Stimulated activated CD8-positive, alpha-beta memory T cell treated with anti-CD3 and anti-CD28 coated beads, Interleukin-2, amount 100 ng/mL, for 1 hour (primary cell): ENCODE results near the gene SKA1.

Experiments used
- DNase-seq, 2 donors: peaks; one replicate each; pipeline ENCODE4 v3.0.0-alpha.2; 2020; ENCODE audit warnings: low read depth in 2 of 2

SKA1 gene

DNA sequence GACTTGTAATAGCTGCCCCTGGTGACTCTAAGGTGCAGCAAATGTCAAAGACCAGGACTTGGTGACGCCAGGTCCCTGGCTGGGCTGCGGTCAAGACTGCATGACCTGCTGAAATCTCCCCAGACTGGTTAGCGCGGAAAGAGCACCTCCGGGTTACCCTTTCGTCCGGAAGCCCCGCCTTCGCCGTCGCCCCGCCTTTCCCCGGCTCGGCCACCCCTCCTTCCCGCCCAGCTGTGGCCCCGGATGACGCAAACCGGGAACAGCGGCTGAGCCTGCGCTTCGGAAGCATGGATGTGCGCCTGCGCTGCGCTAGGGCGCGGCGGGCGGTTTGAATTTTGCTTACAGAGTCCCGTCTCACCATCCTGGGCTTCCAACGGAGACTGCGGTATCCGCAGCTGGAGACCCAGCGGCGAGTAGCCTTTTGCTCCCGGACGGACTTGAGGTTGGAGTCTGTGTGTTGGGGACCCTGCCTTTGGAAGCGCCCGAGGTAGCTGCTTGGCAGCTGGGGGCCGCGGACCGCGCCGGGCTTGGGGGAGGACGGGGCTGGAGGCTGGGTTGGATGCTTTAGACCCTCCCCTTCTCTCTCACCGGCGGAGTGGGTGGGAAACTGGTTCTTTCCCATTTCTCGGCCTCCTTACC, at the start of gene SKA1:
Gene SKA1 (plus strand): TSS at position 294 of the 639 bp plus-strand sequence. CDS start 785 bp downstream, outside the sequence.
- DNase-seq, result peak; percentile 80 to 84

GRCh38 chr18:50327983-50328382, 46.9 kb upstream of the SKA1 start:
- no peak for DNase-seq

DNA sequence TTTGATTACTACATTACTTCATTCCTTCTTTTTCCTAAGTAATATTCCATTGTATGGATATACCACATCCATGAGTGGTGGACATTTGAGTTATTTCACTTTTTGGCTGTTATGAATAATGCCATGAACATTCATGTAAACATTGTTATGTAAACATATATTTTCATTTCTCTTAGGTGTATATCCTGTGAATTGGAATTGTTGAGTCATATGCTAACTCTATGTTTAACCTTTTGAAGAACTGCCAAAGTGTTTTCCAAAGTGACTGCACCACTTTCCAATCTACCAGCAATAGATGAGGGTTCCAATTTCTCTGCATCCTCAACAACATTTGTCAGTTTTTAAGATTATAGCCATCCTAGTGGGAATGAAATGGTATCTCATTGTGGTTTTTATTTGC, 44.7 kb upstream of the SKA1 start:
- no peak for DNase-seq

DNA sequence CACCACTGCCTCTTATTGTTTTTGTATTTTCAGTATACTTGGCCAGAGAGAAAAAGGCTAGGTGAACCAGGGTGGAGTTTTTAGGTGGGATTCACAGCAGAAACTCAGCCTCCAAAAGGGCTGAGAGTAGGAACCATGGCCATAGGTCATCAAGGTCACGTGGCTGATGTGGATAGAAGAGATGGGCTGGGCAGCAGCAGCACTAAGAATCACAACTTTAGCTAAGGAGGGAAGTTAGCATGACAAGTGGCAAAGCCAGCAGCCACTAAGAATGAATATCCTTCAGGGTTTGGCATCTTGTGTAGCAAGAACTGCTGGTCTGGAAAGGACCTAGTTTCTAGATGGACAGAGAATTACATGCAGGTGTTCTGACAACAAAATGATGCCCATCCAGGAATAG, 43.2 kb upstream of the SKA1 start:
- no peak for DNase-seq

DNA sequence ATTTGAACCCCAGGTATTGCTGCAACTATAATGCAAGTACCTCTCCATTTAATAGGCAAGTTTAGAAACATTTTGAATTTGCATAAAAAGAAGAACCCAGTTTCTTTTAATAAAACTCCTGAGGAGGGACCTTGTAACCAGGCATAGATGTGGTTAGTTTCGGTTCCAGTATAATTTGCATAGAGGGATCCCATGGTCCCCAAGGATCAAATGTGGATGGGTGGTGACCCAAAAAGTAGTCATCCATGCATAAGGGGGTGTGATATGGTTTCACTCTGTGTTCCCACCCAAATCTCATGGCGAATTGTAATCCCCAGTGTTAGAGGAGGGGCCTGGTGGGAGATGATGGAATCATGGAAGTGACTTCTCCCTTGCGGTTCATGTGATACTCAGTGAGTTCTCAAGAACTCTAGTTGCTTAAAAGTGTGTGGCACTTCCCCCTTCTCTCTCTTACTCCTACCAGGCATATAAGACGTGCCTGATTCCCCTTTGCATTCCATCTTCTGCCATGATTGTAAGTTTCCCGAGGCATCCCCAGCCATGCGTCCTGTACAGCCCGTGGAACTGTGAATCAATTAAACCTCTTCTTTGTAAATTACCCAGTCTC, 40.2 kb upstream of the SKA1 start:
- no peak for DNase-seq

GRCh38 chr18:50338122-50338521, 36.7 kb upstream of the SKA1 start:
- DNase-seq, result no peak

DNA sequence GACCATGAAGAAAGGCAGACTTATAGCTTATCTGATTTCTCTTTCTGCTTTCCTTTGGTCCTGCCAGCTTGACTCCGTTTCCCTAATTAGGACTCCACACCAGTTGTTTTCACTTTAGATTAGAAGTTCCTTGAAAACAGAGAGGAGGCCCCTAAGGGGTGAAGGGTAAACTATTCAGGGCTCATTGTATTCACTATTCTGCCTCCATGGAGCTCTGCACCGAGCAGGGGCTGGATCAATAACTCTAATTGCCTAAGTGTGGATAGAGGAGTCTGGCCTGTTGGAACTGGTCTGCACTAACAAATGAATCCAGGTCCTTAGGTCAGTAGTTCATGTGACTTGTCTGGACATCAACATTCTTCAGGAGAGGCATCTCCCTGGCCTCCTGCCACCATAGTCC, 36.1 kb upstream of the SKA1 start:
- no peak for DNase-seq

DNA sequence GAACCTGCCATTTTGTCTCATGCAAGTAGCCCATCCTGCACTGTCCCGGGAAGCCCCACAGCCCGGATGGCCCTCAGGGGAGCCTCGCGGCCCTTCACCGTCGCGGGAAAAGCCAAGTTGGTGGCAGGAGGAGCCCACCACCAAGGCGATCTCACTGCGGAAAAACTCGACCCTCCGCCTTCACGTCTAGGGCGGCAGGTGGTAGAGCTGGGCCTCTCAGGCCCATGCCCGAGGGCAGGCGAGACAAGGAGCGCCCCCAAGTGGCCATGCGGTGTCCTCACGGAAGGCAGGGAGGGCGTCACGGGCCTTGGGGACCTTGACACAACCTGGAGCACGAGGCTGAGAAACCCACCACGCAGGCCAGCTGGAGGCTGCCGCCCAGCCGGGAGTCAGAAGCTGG, 34.8 kb upstream of the SKA1 start:
- DNase-seq, result no peak

DNA sequence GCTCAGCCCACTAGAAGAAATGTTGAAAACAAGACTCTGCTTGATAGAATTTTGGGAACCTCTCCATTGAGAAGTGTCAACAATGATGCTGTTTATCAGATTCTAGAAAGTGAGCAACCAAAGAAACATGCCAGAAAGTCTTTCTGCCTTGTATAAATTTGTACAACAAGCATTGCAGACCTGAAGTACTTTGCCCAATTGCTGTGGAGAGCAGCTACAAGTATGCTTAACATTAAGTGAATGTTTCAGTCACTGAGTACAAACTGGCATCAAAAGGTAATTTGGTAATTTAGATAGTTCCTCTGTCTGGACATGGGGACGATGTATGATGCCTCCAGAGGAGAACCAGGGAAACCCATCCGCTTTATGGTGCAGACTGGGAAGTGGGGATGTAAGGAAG, 33.4 kb upstream of the SKA1 start:
- DNase-seq, result no peak

GRCh38 chr18:50350699-50351098, 24.1 kb upstream of the SKA1 start:
- DNase-seq, result no peak

- DNase-seq, result no peak
These were observed 18.6 kb upstream of the SKA1 start for GRCh38 chr18:50356036-50356945.

- DNase-seq, result no peak
These were observed 16.0 kb upstream of the SKA1 start for GRCh38 chr18:50358844-50359243.

DNA sequence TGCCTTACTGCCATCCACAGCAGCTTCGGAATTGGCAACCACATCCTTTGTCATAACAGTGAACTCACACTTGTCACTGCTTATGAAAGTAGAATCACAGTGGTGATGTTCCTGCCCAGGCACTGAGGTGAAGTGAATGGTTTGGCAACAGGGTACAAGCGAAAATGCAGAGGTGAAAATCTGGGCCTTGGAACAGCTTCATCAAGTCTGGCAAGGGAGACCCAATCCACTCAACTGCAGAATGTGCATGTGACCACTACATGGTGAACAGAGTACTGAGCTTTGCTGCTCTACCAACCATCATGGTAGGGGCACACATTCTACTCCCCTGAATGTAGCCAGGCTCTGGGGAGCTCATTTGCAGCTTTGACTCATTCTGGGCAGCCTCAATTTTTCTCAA, 15.0 kb upstream of the SKA1 start:
- no peak for DNase-seq

DNA sequence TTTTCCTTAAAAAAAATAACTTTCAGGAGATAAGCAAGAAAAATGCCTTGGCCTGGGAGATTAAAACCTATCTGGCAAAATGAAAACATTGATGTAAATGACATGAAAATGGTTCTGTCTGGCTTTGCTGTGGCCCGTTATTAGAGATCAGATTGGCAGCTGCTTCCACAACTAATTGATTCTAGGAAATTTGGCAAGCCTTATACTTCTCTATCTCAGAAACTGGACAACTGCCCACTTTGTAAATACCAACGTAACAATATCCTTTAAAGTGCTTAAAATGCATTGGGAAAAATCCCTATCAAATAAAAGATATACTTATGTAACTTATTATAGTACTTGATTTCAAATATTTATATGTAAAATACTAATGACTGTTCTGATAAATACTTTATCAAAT, 14.2 kb upstream of the SKA1 start:
- no peak for DNase-seq

GRCh38 chr18:50369672-50370071, 5.2 kb upstream of the SKA1 start:
- DNase-seq, result no peak

- DNase-seq, result no peak
These were observed 2.1 kb upstream of the SKA1 start for GRCh38 chr18:50372743-50373142.

DNA sequence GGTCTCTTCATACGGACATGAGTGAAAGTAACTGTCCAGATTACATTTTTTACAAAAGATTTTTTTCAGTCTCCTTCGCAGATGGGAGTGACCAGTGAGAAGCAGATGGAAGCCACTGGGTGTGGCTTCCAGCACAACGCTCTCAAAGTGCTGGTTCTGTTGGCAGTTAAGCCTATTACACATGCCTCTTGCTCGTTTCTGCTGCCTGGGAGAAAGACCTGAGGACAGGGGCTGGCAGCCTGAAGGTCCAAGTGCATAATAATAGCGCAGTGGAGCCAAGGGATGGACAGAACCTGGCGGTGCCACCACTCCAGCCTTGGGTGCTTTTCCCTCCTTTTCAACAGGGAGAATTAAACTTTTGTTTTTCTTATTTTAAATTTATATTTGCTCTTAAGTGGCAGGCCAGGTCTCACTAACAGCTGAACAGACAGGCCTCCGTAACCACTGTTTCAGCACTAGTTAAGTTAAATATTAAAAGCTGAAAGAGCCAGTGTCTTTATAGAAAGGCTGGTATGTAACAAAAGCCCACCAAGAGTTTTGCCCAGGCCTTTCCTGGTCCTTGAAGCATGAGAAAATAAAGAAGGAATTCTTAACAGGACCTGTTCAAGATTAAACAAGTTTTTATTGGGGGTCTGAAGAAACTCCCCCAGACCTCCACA, 1.2 kb upstream of the SKA1 start:
- DNase-seq, result no peak

DNA sequence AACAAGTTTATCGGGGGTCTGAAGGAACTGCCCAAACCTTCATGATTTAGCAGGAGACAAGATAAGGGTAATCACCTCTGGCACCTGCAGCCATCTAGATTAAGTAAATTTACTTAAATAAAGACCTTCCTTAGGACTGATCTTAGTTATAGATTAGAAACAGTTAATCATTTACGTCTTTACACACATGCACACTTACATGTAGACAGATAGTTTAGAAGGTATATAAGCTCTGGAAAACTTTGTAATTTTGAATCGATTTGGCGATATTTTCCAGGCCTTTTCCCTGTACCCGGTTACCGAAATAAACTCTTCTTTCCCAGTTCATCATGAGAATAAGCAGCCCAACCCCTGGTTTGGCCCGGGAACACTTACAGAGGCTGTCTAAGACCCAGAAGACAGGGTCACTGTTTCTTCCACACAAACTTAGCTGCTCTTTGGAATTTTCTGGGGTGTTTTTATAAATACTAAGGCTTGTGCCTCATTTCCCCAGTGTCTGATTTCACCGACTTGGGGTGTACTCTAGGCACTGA, 560 bp upstream of the SKA1 start:
- no peak for DNase-seq

DNA sequence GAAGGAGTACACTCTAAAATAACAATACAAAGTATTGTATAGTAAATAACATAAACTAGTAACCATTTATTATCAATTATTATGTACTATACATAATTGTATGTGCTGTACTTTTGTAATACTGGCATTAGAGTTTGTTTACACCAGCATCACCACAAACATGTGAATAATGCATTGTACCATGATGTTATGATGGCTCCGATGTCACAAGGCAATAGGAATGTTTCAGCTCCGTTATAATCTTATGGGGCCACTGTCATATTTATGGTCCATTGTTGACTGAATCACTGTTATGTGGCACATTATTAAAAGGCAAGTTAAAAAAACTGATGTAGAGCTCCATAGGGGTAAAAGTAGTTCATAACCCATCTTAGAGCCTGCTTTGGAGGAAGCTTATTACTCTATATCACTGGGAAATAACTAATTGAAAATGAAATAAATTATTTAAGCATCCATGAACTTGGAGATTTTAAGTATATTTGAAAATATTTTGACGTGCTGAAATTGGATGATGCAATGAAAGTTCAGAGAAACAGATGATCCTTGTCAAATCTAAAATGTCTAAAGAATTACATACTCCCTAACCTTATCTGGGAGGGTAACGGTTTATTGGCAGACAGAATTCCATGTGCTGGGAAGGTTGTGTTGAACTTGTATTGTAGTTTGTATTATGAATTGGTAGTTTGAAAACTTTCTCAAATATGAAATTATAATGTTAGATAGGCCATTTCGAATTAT, 2.4 kb downstream of the SKA1 start:
- DNase-seq, result no peak

GRCh38 chr18:50388988-50389387, 14.1 kb downstream of the SKA1 start:
- DNase-seq, result no peak

- no peak for DNase-seq
These were observed 19.0 kb downstream of the SKA1 start for GRCh38 chr18:50393802-50394201.
